ENCODE results near the gene APCDD1L.
"Not testable (repeated sequence)": the region's sequence is repeated elsewhere in the genome, so short reads cannot be mapped to it uniquely, and the experiment has no call there.

Gene APCDD1L

DNA sequence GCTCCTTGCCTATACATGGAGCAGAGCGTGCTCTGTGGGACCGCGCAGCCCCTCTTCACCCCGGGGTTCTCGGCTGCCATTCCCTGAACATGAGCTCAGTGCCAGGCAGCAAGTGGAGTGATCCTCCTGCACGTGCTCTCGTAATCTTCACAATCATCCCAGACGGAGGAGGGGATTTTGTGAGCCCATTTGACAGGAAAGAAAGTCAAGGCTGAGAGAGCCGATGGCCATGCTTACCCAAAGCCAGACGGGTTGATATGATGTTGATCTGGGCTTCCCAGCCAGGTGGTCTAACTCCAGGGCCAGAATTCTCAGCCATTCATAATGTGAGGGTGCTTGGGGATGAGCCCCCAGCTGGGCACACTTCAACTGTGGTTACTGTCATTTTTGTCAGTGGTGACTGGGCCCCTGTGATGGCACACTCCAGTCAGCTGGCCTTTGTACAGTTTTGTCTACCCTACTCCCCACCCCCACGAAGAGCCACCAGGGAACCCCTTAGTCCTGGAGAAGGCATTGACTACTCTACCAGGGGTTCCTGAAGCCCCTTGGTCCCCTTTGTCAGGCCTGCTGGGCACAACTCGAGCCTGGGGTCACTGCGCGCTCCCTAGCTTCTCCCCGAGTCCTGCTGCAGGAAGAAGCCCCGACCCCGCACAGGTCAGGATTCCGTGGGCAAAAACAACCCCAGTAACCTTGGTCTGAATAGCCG, 1.5 kb downstream of the APCDD1L start:
- no peak for DNase-seq

DNA sequence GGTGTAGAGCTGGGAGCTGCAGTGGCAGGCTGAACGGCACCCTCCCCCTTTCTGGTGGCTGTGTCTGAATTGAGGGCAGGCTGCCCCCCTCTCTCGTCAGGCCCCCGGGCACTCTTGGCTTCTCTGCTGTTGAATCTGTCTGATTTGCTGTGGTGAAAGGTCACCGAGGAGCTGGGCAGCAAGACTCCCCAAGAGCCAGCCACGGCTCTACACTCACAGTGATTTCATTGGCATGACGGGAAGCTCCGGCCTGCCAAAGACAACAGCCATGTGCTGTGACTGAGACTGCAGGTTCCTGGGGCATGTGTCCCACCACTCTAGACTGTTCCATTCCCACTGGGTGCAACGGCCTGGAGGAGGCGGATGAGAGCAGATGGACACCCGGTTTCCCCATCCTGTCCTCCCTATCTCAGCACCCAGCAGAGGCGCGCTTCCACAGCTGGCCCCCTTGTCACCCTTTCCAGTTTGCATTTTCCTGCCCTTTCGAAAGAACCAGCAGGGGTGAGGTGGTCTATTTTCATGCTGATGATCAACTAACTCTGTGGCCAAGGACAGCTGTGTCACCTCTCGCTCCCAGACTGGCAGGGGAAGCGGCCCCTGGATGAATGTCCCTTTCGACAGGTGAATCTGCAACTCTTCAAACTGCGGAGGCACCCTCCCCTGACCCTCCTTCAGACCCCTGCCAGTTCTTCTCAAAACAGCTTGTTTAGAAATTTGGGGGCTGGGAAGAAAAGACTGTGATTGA, 2.2 kb downstream of the APCDD1L start:
- DNase-seq, result no peak

DNA sequence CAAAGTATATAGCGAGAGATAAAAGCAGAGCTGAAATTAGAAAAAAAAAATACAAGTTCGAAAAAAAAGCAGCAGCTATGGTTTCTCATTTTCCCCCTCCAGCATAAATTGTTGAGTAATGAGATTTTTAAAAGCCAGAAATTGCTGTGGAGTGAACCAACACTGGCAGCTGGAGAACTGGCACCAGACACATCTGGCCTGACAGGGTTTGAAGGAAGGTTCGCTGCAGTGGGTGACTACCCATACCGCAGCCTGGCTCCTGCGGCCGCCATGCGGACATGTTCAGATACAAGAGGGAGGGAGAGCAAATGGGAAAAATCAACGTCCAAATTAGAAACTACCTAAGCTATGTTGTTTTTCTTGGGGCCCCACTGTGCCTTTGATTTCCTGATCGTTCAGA, 3.3 kb downstream of the APCDD1L start:
- DNase-seq, result no peak

DNA sequence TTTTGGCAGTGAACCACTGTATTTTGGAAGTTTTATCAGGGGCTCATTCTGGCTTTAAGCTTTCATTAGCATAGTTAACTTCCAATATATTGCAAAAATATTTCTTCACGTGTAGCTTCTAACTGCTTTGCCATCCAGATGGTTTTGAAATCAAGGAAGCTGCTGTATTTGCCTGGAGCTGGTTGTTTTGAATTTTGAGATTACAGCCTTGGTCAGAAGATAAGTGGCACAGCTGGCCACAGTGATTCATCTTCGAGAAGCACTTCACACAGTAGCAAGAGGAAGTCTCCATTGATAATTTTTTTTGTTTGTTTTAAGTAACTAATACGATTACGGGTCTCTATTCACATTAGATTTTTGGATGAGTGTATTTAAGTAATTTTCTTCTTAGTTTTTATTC, 3.8 kb downstream of the APCDD1L start:
- no peak for DNase-seq

DNA sequence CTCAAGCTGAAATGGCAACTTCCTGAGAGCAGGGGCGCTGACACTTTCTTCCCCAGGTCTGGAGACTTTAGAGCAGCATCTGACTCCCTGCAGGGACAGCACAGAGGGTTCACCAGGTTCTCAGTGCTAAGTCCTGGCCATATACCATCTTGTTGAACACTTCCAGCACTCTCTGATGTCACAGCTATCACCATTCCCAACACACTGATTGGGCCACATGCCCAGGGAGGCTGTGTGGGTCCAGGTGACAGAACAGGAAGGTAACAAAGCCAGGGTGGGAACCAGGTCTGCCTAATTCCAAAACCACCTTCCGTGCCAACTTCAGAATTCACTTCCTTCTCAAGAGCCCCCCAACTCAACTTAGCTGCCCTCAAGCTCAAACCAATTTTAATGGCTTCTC, 4.3 kb downstream of the APCDD1L start:
- DNase-seq, result no peak

DNA sequence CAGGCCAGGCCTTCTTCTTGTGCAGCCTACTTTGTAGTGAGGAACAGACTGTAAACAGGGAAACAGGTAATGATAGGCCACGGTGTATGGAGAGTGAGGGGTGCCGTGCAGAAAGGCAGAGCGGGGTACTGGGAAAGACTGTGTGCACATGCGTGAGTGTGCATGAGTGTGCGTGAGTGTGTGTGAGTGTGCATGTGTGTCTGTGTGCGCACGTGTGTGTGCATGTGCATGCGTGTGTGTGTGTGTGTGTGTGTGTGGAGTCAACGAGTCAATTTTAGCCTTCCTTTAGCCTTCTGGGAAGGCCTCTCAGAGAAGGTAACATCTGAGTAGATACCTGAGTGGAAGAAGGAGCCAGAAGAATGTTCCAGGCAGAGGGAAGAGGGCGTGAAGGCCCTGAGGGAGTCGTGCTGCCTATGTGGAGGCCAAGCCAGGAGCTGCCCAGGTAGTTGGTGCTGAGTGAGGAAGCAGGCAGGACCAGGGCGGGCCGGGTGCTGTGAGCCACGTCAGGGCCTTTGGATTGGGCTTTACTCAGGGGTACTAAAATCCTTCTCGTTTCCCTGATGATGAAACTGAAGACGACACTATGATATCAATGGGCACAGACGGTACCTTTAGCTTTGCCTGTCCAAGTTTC, 6.3 kb downstream of the APCDD1L start:
- no peak for DNase-seq

DNA sequence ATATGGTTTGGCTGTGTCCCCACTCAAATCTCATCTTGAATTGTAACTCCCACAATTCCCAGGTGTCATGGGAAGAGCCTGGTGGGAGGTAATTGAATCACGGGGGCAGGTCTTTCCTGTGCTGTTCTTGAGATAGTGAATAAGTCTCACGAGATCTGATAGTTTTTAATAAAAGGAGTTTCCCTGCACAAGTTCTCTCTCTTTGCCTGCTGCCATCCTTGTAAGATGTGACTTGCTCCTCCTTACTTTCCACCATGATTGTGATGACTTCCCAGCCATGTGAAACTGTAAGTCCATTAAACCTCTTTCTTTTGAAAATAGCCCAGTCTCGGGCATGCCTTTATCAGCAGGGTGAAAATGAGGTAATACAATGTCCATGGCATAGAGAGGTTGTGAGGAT, 8.2 kb downstream of the APCDD1L start:
- not testable (repeated sequence) for DNase-seq

DNA sequence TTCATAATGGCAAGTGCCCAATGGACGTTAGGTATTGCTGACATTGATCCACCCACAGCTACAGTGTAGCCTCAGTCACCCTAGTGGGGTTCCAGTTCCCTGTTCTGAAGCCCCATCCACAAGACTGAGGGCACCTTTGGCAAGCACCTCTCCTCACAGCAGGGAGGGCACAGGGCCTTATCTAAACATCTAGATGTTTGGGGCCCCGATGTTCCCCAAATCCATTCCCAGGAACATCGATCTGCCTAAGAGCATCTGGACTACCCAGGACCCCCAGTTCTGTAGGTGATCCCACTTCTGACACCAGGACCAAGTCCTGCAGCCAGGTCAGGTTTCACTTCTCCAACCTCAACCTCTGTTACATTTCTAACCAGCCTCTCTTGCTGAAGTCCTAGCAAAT, 10.6 kb downstream of the APCDD1L start:
- DNase-seq, result no peak

DNA sequence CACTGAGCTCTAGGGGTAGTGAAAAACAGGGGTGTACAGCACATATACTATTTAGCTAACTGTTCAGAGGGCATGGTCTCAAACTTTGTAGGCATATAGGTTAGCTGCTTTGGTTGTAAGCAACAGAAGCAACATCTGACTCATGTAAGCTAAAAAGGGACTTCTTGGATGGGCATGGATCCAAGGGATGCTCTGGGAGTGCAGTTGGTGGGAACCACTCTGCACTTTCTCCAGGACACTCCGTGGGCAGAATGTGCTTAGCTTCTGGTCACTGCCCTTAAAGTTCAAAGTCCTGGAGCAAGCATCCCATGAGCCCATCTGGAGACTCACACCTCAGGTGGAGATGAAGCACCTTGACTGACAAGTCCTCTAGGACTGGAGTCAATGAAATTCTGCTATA, 11.5 kb downstream of the APCDD1L start:
- DNase-seq, result no peak

DNA sequence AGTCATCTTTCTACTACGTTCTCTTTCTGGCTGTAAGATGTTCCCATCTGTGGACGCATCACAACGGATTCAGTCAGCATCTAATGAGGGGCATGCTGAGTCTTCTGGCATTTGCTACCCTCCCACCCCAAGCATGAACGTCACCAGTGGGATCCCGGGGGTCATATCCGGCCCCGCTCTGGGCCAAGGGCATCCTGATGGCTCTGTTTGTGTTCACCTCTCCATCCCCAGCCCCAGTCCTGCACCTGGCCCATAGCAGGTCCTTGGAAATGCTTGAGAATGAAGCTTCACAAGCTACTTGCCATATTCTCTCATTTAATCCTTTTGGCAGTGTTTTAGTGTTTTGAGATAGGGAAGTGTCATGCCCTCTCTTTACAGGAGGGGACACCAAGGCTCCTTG, 14.9 kb downstream of the APCDD1L start:
- no peak for DNase-seq

DNA sequence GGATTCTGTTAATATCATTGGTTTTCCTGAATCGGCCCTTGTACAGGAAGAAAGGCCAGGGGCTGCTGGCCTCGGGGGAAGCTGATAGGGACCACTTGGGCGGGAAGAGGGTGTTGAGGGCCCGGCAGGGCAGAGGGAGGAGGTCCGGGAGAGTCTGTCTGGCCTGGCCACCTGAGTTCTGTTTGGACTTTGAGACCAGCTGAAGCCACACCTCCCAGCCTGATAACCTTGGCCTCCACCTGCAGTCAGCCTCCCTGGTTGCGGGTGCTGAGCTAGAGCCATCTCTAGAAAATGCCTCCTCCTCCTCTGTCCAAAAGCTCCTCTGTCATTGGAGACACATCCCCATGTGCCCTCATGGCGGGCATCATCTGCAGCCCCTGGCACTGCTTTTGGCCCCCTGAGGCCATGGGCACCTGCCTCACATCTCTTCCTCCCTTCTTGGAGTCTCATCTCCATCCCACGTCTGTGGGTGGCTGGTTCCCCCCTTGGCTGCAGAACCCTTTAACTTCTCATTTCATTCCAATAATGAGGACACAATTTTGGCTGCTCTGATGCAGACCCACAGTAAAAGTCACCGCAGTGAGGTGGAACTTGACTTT, 16.6 kb downstream of the APCDD1L start:
- DNase-seq, result no peak

DNA sequence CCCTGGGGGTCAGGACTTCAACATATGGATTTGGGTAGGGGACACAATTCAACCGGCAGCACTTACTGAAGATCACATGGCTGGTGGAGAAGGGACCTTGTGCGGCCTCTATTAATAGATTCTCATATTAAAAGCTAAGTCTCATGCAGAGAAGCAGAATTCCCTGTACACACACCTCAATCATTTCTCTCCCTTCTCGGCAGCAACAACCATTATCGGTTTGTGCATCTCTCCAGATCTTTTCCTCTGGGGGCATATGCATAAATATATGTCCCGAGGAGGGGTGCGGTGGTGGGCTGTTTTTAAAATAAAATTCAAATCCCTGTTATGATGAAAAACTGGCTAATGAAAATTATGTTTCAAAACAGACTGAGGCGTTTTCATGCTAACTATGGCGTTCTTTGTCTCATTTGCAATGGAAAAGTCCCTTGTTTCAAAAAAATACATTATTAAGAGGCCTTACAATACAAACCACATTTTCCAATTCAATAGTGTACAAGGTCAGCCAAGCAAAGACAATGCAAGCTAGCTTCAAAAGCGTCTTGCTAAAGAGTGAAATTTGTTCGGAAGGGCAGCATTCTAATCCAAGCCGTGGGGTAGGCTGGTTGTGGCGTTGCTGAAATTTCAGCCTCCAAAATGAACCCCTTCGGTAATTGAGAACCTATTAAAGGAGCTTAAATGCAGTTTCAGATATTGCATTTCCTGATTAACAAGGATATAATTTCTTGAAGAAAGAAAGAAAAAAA, 17.3 kb downstream of the APCDD1L start:
- no peak for DNase-seq

DNA sequence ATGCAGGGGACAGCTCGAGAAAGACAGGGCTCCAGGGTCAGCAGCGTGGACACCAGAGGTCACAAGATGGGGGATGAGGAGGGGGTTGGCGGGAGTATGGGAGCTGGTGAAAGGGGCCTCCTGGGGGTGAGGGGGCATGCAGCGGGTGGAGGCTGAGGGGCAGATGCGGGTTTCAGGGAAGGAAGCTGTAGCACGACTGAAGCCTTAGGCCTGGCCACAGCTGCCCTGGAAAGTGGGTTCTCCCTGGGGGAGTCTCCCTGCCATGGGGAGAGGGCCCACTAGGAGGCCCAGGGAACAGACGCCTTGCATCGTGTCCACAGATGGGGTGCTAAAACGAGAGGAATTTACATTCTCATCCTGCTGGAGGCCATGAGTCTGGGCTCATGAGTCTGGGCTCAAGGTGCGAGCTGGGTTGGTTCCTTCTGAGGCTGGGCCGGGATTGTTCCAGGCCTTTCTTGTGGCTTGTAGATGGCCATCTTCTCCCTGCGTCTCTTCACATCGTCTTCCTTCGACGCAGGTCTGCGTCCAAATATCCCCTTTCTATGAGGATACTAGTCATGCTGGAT, 18.0 kb downstream of the APCDD1L start:
- DNase-seq, result no peak

DNA sequence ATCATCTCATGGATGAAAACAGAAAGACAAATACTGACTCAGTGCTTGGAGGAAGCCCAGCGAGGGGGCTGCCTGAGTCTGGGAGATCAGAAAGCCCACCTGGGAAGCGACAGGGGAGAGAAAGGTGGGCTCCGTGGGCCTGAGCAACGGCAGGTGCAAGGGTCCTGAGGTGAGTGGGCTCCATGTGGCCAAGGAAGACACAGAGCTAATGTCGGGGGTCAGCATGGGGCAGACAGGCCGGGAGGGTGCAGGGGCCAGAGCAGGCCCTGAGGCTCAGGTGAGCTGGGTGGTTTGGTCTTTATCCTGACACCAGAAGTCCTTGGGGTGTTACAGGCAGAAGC, 18.8 kb downstream of the APCDD1L start:
- no peak for DNase-seq

DNA sequence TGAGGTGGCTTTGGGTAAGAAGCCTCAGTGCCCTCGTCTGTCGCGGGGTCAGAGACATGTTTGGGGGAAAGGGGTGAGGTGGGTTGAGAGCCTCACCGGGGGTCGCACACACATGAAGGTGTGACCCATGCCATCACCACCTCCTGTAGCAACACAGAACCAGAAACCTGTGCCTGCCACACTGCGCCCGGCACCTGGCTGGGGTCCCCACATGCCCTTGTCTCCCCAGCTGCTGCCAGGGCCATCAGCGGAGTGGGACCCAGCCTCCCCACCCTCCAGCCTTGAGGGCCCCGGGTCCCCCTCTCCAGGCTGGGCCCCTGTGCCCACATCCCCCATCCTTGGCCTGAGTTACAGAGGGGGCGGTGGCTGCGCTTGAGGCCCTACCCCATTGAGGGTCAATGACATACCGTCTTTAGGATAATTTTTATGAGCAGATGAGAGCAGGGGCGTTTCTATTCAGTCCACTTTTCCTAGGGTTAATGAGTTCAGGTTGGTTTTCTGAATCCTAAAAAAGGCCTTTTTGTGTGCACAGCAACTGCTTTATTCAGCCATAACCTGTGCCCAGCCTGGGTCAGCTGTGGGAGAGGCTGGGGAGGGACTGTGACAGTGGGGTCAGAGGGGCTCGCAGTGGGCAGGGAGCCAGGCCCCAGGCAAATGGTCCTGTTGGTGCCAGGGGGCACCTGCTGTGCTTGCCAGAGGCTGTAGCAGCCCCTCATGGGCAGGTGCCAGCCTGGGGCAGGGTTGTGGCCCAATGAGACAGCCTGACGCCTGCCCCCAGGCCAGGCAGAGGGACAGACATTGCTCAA, 19.4 kb downstream of the APCDD1L start:
- no peak for DNase-seq

DNA sequence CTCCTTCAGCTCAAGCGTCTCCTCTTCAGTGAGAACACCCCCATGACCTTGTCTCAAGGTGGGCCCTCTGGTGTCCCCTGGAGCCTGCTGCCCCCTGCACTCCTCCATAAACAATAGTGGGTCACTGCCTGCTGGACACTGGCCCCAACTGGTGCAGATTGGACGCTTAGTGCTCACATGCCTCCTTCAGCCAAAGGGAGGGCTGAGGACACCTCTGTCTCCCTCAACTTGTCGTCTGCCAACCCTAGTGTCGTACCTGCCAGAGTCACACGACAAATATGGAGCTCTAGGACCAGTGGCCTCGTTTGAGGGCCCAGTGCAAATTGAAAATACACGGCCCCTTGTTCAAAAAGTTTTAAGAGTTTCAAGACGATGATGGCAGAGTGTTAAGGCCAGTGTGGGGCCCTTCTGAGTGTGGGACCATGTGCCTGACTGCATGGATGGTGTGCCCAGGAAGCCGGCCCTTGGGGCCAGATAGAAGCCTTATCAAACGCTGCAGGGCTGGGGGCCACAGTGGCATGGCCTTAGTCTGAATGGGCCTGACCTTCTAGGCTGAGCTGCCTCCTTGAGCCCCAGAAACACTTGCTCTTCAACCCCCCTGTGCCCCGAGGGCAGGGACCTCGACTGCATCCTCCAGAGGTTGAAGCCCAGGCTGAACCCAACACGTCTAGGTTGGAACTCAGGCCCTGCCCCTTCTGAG, 20.1 kb downstream of the APCDD1L start:
- no peak for DNase-seq

DNA sequence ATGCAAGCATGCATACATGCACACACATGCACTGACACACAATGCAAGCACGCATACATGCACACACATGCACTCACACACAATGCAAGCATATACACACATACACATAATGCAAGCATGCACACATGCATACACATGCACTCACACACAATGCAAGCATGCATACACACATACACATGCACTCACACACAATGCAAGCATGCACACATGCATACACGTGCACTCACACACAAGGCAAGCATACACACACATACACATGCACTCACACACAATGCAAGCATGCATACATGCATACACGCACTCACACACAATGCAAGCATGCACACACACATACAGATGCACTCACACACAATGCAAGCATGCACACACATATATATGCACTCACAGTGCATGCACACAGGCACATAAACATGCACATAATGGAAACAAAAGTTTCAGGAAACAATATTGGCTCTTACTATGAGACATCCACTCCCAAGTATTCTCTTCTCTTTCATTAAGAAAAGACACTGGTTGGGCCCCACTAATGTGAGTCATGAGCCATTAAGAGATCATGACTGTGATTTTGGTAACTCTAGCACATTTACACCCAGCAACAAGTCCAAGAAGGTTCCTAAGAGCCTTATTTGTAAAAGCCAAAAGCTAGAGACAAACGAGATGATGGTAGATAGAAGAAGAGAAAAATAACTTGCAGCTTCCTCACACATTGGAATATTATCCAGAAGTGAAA, 22.2 kb downstream of the APCDD1L start:
- no peak for DNase-seq

DNA sequence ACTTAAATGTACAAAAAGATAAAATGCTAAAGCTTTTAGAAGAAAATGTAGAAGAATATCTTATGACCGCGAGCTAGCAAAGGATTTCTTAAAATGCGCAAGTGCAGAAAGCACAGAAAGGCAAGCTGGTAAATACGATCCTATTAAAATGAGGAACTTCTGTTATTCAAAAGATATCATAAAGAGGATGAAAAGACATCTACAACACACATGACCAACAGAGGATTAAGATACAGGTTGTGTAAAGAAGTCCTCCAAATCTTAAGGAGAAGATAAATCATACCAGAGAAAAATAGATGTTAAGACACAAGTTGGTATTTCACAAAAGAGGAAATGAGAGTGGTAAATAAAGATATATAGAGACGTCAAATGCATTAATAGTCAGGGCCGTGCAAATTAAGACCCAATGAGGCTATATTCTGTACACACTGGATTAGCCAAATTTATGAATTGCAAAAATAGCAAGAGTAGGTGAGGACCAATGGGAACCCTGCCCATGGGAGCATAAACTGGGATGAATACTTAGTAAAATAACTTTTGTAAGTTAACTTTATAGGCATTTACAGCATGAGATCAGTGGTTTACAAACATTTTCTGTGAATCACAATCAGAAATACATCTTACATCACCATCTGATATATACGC, 23.0 kb downstream of the APCDD1L start:
- no peak for DNase-seq

DNA sequence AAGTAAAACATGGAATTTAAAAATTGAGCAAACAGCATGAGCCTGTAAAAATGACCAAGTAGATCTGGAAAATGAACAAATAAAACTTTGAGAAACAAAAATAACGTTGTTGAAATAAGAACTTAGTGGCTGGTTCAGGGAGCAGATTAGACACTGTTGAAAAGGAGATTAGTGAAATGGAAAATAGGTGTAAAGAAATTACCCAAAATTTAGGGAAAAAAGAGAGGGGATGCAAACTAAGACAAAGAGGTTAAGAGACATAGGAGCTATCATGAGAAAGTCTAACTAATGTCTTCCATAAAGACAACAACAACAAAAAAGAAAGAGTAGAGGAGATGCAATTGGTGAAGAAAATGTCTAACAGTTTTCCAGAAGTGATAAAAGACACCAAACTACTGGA, 29.0 kb downstream of the APCDD1L start:
- DNase-seq, result no peak

DNA sequence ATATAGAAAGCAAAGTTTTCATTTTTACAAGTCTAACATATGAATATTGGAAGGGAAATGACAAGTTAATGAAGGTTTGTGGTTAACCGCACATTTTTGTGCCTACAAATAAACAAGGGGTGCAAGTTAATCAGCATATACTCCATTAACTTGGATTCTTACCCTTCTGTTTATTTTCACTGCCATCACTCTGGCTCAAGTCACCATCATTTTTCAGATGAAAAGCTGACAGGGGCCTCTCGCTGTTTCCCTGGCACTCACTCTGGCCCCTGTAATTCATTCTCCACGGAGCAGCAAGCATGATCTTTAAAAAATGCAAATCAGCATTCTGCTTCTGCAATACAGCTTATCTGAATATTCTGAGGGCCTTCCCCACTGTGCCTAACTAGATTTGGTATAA, 29.8 kb downstream of the APCDD1L start:
- no peak for DNase-seq

Data from NK-92 treated with Interleukin-12 subunit alpha and Interleukin-12 subunit beta, amount 100 ng/mL, for 24 hours (cell line).